Measurements from ENCODE around the gene CNOT6L.

Gene CNOT6L

DNA sequence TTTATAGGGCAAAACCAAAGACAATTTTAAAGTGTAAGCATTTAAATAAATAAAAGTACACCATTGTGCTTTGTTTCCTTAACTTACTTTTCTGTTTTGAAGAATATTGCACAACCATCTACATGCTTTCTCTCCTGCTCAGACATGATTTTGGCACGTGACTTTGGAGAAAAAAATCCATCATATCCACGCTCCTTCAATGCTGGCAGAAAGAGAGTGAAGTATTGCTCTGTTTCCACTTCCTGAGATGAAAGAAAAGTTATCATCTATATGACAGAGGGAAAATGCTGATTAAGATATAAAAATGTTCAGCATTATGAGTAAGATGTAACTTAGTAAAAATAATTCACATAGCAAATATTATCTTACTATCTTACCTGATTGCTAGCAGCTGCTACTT lies 77.1 kb downstream of the CNOT6L start:
- peaks cover 78% of the 10 kb centered on the region for H3K79me2 ChIP-seq (ENCODE audit: low read length)
- H3K9me2 ChIP-seq (replicated peaks; ENCODE audit: insufficient read depth, low read length) = no peaks in the 10 kb centered on the region
- no peak overlapping the region for H3K4me2 ChIP-seq (ENCODE audit: low read depth, low read length)
- 0 out of 2 replicates have a peak, but pooled peaks cover 2% of the 10 kb centered on the region for H3K9me3 ChIP-seq (replicated peaks; ENCODE audit: insufficient read depth, low read length)
- no peak overlapping the region for H3K4me3 ChIP-seq (ENCODE audit: low read length)
- peaks cover 7% of the 10 kb centered on the region for H3K4me1 ChIP-seq (ENCODE audit: low read length)
- TF ChIP-seq EZH2 (optimal IDR thresholded peaks at IDR 0.05; ENCODE audit: low read depth, low read length) = no peak
- no peak overlapping the region for H2AFZ ChIP-seq (ENCODE audit: low read length)
- no peaks in the 10 kb centered on the region for H3K27me3 ChIP-seq (replicated peaks; ENCODE audit: insufficient read depth, low read length)
- H4K20me1 ChIP-seq (ENCODE audit: insufficient read depth, low read length) = no peaks in the 10 kb centered on the region
- no peak overlapping the region for H3K9ac ChIP-seq (ENCODE audit: low read length)
- H3K36me3 ChIP-seq (replicated peaks; ENCODE audit: insufficient read depth, low read length) = peaks cover 26% of the 10 kb centered on the region; the same call in 1 of the 2 replicates
- no peak for DNase-seq
- H3K27ac ChIP-seq (ENCODE audit: low read length) = no peak overlapping the region
- peaks cover 4% of the 10 kb centered on the region; the same call in 1 of the 2 replicates for H3F3A ChIP-seq (ENCODE audit: insufficient read depth, low read length)

DNA sequence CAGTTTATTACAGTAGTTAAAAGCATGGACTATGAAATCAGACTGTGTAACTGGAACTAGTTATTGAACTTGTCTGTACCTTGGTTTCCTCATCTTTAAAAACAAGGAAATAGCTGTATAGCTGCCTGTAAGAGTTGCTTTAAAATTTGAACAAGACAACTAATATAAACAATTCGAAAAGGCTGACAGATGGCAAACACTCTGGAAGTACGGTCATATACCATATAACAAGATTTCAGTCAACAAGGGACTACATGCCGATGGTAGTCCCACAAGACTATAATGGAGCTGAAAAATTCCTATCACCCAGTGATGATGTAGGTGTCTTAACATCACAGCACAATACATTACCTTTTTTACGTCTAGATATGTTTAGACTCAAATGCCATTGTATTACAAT lies 78.7 kb downstream of the CNOT6L start:
- Histone ChIP-seq H4K20me1 (ENCODE audit: insufficient read depth, low read length) (no peaks in the 10 kb centered on the region), H3K27me3 (replicated peaks; ENCODE audit: insufficient read depth, low read length) (no peaks in the 10 kb centered on the region), H3K9me2 (replicated peaks; ENCODE audit: insufficient read depth, low read length) (no peaks in the 10 kb centered on the region), H3K4me3 (ENCODE audit: low read length) (no peak overlapping the region), H3K36me3 (replicated peaks; ENCODE audit: insufficient read depth, low read length) (peaks cover 26% of the 10 kb centered on the region; the same call in 1 of the 2 replicates), H2AFZ (ENCODE audit: low read length) (no peak overlapping the region), H3K27ac (ENCODE audit: low read length) (no peak overlapping the region), H3K79me2 (ENCODE audit: low read length) (peaks cover 71% of the 10 kb centered on the region), H3F3A (ENCODE audit: insufficient read depth, low read length) (peaks cover 17% of the 10 kb centered on the region), H3K4me2 (ENCODE audit: low read depth, low read length) (no peak overlapping the region), H3K4me1 (ENCODE audit: low read length) (peaks cover 23% of the 10 kb centered on the region), H3K9ac (ENCODE audit: low read length) (no peak overlapping the region), H3K9me3 (replicated peaks; ENCODE audit: insufficient read depth, low read length) (0 out of 2 replicates have a peak, but pooled peaks cover 2% of the 10 kb centered on the region)
- no peak for TF ChIP-seq EZH2 (optimal IDR thresholded peaks at IDR 0.05; ENCODE audit: low read depth, low read length)
- no peak for TF ChIP-seq EZH2phosphoT487 (IDR thresholded peaks at IDR 0.05; ENCODE audit: low read length)
- TF ChIP-seq, protein P1, sequence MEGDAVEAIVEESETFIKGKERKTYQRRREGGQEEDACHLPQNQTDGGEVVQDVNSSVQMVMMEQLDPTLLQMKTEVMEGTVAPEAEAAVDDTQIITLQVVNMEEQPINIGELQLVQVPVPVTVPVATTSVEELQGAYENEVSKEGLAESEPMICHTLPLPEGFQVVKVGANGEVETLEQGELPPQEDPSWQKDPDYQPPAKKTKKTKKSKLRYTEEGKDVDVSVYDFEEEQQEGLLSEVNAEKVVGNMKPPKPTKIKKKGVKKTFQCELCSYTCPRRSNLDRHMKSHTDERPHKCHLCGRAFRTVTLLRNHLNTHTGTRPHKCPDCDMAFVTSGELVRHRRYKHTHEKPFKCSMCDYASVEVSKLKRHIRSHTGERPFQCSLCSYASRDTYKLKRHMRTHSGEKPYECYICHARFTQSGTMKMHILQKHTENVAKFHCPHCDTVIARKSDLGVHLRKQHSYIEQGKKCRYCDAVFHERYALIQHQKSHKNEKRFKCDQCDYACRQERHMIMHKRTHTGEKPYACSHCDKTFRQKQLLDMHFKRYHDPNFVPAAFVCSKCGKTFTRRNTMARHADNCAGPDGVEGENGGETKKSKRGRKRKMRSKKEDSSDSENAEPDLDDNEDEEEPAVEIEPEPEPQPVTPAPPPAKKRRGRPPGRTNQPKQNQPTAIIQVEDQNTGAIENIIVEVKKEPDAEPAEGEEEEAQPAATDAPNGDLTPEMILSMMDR (IDR thresholded peaks at IDR 0.05; ENCODE audit: low read length) = no peak
- DNase-seq = no peak

DNA sequence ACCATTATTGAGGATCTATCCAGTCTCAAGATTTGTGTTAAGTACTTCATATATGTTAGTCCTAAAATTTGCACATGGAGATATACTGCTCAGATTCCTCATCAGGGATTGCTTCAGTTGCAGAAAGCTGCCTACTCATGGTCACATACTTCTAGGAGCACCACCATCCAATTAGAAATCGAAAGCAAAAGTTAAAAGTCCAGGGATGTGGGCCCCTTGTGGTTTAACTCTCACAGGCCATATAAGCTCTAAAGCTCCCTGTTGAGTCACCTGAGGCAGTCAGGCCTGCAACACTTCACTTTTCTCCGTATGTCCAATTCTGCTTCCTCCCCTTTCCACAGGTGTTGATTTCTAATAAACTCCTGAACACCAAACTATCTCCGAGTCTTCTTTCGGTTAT lies 84.2 kb downstream of the CNOT6L start:
- H3K27me3 ChIP-seq (replicated peaks; ENCODE audit: insufficient read depth, low read length) = no peaks in the 10 kb centered on the region
- TF ChIP-seq, protein P1 (IDR thresholded peaks at IDR 0.05; ENCODE audit: low read length) = no peak
- no peaks in the 10 kb centered on the region for H4K20me1 ChIP-seq (ENCODE audit: insufficient read depth, low read length)
- H3K79me2 ChIP-seq (ENCODE audit: low read length) = peaks cover 76% of the 10 kb centered on the region
- DNase-seq = peak; percentile 92
- H3K27ac ChIP-seq (ENCODE audit: low read length) = peak overlapping the region; percentile 31; the same call in 1 of the 2 replicates
- H3K4me3 ChIP-seq (ENCODE audit: low read length) = peak overlapping the region; percentile 13
- no peaks in the 10 kb centered on the region for H3K9me2 ChIP-seq (replicated peaks; ENCODE audit: insufficient read depth, low read length)
- H3K9me3 ChIP-seq (replicated peaks; ENCODE audit: insufficient read depth, low read length) = 0 out of 2 replicates have a peak, but pooled peaks cover 2% of the 10 kb centered on the region
- peaks cover 68% of the 10 kb centered on the region for H3K4me1 ChIP-seq (ENCODE audit: low read length)
- peak overlapping the region; percentile 61 for H3K4me2 ChIP-seq (ENCODE audit: low read depth, low read length)
- peaks cover 15% of the 10 kb centered on the region; the same call in 1 of the 2 replicates for H3K36me3 ChIP-seq (replicated peaks; ENCODE audit: insufficient read depth, low read length)
- H2AFZ ChIP-seq (ENCODE audit: low read length) = no peak overlapping the region
- no peak overlapping the region for H3K9ac ChIP-seq (ENCODE audit: low read length)
- H3F3A ChIP-seq (ENCODE audit: insufficient read depth, low read length) = peaks cover 30% of the 10 kb centered on the region

DNA sequence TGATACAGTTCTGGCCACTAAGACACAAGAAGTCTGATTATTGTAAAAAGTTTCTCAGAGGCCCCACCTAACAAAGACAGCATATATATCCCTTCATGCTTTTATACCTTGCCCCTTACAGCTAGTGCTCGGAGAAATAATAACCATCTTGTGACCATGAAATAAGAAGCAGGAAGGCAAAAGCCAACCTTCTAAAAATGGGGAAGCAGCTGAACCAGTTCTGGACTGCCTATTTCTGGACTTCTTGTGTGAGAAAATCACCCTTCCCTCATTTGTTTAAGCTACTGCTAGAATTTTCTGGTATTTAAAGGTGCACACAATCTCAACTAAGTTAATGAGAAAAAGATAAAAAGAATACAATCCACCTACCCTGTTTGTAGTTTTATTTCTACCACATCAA lies 87.5 kb downstream of the CNOT6L start:
- TF ChIP-seq, protein P1 (IDR thresholded peaks at IDR 0.05; ENCODE audit: low read length) = no peak
- TF ChIP-seq EZH2 (optimal IDR thresholded peaks at IDR 0.05; ENCODE audit: low read depth, low read length) (no peak), EZH2phosphoT487 (IDR thresholded peaks at IDR 0.05; ENCODE audit: low read length) (no peak)
- no peak overlapping the region for H3K4me3 ChIP-seq (ENCODE audit: low read length)
- DNase-seq = no peak
- no peak overlapping the region for H3K9ac ChIP-seq (ENCODE audit: low read length)
- no peak overlapping the region for H2AFZ ChIP-seq (ENCODE audit: low read length)
- H3K27me3 ChIP-seq (replicated peaks; ENCODE audit: insufficient read depth, low read length) = no peaks in the 10 kb centered on the region
- H3K79me2 ChIP-seq (ENCODE audit: low read length) = peaks cover 61% of the 10 kb centered on the region
- H3K9me2 ChIP-seq (replicated peaks; ENCODE audit: insufficient read depth, low read length) = no peaks in the 10 kb centered on the region
- no peak overlapping the region for H3K27ac ChIP-seq (ENCODE audit: low read length)
- peaks cover 17% of the 10 kb centered on the region; the same call in 1 of the 2 replicates for H3K36me3 ChIP-seq (replicated peaks; ENCODE audit: insufficient read depth, low read length)
- H3F3A ChIP-seq (ENCODE audit: insufficient read depth, low read length) = peaks cover 26% of the 10 kb centered on the region
- H3K4me2 ChIP-seq (ENCODE audit: low read depth, low read length) = no peak overlapping the region
- H3K9me3 ChIP-seq (replicated peaks; ENCODE audit: insufficient read depth, low read length) = no peaks in the 10 kb centered on the region
- peaks cover 56% of the 10 kb centered on the region for H3K4me1 ChIP-seq (ENCODE audit: low read length)
- H4K20me1 ChIP-seq (ENCODE audit: insufficient read depth, low read length) = no peaks in the 10 kb centered on the region
